Measurements from ENCODE around the gene CLHC1. TPM values are rescaled to one million over a fixed set of nuclear protein-coding genes. Genes with fewer than 3 reads are reported as not detected.

CLHC1 gene
- total and polyA plus RNA-seq, 8 donors: 2.9 to 20.0 (median 7.0) TPM

- TF ChIP-seq CTCF (IDR thresholded peaks at IDR 0.05): no peak
- WGBS, 2 donors: 51 to 74% methylated on average over 1 of the region's 1 CpG
- peaks cover 25 to 36% (median 29%) of the 10 kb centered on the region in 3 donors for H3K4me1 ChIP-seq
- no peaks in the 10 kb centered on the region for H3K36me3 ChIP-seq
- ATAC-seq (no peak), DNase-seq (no peak), FAIRE-seq (no peak)
- intact Hi-C loops (cut with DNase I): loop anchor here in 2 of 3 donors (5.0 to 10.0 kb wide), 3 partner anchors 125 to 265 kb away; no protein-coding TSS in a partner anchor
- H3K27ac ChIP-seq: no peak overlapping the region
- H3K27me3 ChIP-seq: no peaks in the 10 kb centered on the region
- no peaks in the 10 kb centered on the region for H3K9me3 ChIP-seq
- H3K4me3 ChIP-seq: no peak overlapping the region
Observed at GRCh38 chr2:55169359-55169758, 62.7 kb downstream of the CLHC1 start.

GRCh38 chr2:55168221-55169154 lies 63.6 kb downstream of the CLHC1 start:
- ATAC-seq (peak; percentile 54 to 79 (median 75)), FAIRE-seq (peak; percentile 77), DNase-seq (peak in 2 of 6 donors; percentile 36 to 53)
- peak; percentile 25 to 71 (median 60) for TF ChIP-seq CTCF (IDR thresholded peaks at IDR 0.05)
- Histone ChIP-seq H3K27ac (peak overlapping the region in 3 of 4 donors; percentile 0 to 51 (median 43)), H3K36me3 (no peaks in the 10 kb centered on the region), H3K4me1 (peaks cover 31 to 39% (median 35%) of the 10 kb centered on the region in 3 donors), H3K9me3 (no peaks in the 10 kb centered on the region), H3K4me3 (no peak overlapping the region), H3K27me3 (no peaks in the 10 kb centered on the region)
- intact Hi-C loops (cut with DNase I): loop anchor here in 2 of 3 donors (5.0 to 10.0 kb wide), 3 partner anchors 124 to 264 kb away; no protein-coding TSS in a partner anchor
- 18 to 20% methylated on average over 6 of the region's 6 CpGs for WGBS, 2 donors

GRCh38 chr2:55165626-55166025 lies 66.5 kb downstream of the CLHC1 start:
- DNase-seq (no peak), FAIRE-seq (no peak), ATAC-seq (no peak)
- intact Hi-C loops (cut with DNase I): loop anchor here in 2 of 3 donors (5.0 to 10.0 kb wide), 3 partner anchors 121 to 261 kb away; no protein-coding TSS in a partner anchor
- no peaks in the 10 kb centered on the region for H3K27me3 ChIP-seq
- 92 to 100% methylated on average over 1 of the region's 1 CpG for WGBS, 2 donors
- H3K36me3 ChIP-seq: no peaks in the 10 kb centered on the region
- H3K4me3 ChIP-seq: no peak overlapping the region
- H3K4me1 ChIP-seq: peaks cover 59 to 66% (median 62%) of the 10 kb centered on the region in 3 donors
- no peaks in the 10 kb centered on the region for H3K9me3 ChIP-seq
- H3K27ac ChIP-seq: peak overlapping the region in 2 of 4 donors; percentile 81 to 86
- TF ChIP-seq CTCF (IDR thresholded peaks at IDR 0.05): no peak

- FAIRE-seq (no peak), ATAC-seq (no peak), DNase-seq (no peak)
- WGBS, 2 donors: 63 to 66% methylated on average over 12 of the region's 12 CpGs
- Histone ChIP-seq H3K36me3 (no peaks in the 10 kb centered on the region), H3K9me3 (no peaks in the 10 kb centered on the region), H3K4me3 (peak overlapping the region in 1 of 4 donors; percentile 1), H3K27me3 (no peaks in the 10 kb centered on the region), H3K4me1 (peaks cover 64 to 70% (median 66%) of the 10 kb centered on the region in 3 donors), H3K27ac (peak overlapping the region in 3 of 4 donors; percentile 54 to 86 (median 81))
- TF ChIP-seq CTCF (IDR thresholded peaks at IDR 0.05): no peak
- intact Hi-C loops (cut with DNase I): loop anchor here in 2 of 3 donors (5.0 to 10.0 kb wide), 3 partner anchors 120 to 260 kb away; no protein-coding TSS in a partner anchor
Observed at GRCh38 chr2:55164534-55165480, 67.3 kb downstream of the CLHC1 start.
